ENCODE measurements around the gene DLX1. TPM values are rescaled to one million over a fixed set of nuclear protein-coding genes. Genes with fewer than 3 reads are reported as not detected.

DLX1 gene
- polyA plus RNA-seq, 3 donors = 0.05 TPM; not detected in 2

DNA sequence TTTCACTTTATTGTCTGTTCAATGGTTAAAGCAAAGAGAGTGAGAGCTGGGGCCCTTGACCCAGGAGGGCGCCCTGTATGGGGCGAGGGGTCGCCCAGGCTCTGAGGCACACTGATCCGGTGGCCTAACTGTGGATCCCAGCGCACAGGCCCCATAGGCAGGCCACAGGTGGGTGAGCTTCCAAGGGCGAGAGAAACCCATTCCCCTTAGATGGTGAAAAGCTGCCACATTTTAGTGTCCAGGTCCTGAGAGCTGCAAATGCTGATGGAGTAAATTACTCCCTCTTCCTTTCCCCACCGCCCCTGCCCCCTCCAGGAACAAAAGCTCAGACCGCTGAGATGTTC, 23.3 kb downstream of the DLX1 start:
- Mint-ChIP-seq H3K9me3 (peaks cover 0 to 36% (median 27%) of the 10 kb centered on the region in 7 donors), H3K36me3 (peaks cover 11 to 13% of the 10 kb centered on the region in 2 donors), H3K4me1 (peaks cover 51% of the 10 kb centered on the region), H3K4me3 (peak overlapping the region in 1 of 2 donors; percentile 95), H3K27me3 (ENCODE audit: low read depth in 3 of 3) (peaks cover 66 to 80% (median 72%) of the 10 kb centered on the region in 3 donors), H3K27ac (peak overlapping the region in 1 of 7 donors; percentile 20)
- H2AFZ ChIP-seq (ENCODE audit: insufficient read depth, low read depth, low read length, poor library complexity, severe bottlenecking) = peak overlapping the region; percentile 24
- H3K4me1 ChIP-seq (ENCODE audit: control insufficient read depth in 1 of 2, insufficient read depth in 2 of 2, low read length in 2 of 2) = peaks cover 41 to 42% of the 10 kb centered on the region in 2 donors
- no peaks in the 10 kb centered on the region for H3K36me3 ChIP-seq (replicated peaks in 1 of 2; ENCODE audit: control insufficient read depth in 1 of 2, insufficient read depth in 2 of 2, low read length in 2 of 2)
- no peak for DNase-seq
- no peak overlapping the region for H3K27ac ChIP-seq (ENCODE audit: low read depth in 1 of 2, low read length in 2 of 2)
- H4K20me1 ChIP-seq (ENCODE audit: insufficient read depth, low read length) = no peaks in the 10 kb centered on the region
- H3K79me2 ChIP-seq (ENCODE audit: insufficient read depth, low read length) = no peaks in the 10 kb centered on the region
- peak overlapping the region; percentile 58 for H3K4me2 ChIP-seq (replicated peaks; ENCODE audit: extremely low read depth, low read length, poor library complexity, severe bottlenecking)
- TF ChIP-seq, protein P1, sequence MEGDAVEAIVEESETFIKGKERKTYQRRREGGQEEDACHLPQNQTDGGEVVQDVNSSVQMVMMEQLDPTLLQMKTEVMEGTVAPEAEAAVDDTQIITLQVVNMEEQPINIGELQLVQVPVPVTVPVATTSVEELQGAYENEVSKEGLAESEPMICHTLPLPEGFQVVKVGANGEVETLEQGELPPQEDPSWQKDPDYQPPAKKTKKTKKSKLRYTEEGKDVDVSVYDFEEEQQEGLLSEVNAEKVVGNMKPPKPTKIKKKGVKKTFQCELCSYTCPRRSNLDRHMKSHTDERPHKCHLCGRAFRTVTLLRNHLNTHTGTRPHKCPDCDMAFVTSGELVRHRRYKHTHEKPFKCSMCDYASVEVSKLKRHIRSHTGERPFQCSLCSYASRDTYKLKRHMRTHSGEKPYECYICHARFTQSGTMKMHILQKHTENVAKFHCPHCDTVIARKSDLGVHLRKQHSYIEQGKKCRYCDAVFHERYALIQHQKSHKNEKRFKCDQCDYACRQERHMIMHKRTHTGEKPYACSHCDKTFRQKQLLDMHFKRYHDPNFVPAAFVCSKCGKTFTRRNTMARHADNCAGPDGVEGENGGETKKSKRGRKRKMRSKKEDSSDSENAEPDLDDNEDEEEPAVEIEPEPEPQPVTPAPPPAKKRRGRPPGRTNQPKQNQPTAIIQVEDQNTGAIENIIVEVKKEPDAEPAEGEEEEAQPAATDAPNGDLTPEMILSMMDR (IDR thresholded peaks at IDR 0.05) = no peak
- no peak overlapping the region for H3K9ac ChIP-seq (ENCODE audit: insufficient read depth, low read length, poor library complexity, severe bottlenecking)
- peaks cover 58 to 84% of the 10 kb centered on the region in 2 donors for H3K27me3 ChIP-seq (ENCODE audit: control insufficient read depth in 2 of 2, insufficient read depth in 2 of 2, low read length in 2 of 2)
- no CpG with 5 or more reads among the region's 8 CpGs for WGBS (ENCODE audit: insufficient coverage)
- H3K4me3 ChIP-seq (replicated peaks in 1 of 3; ENCODE audit: low read depth in 2 of 3, low read length in 3 of 3) = no peak overlapping the region
- H3K9me3 ChIP-seq (replicated peaks in 1 of 2; ENCODE audit: control insufficient read depth in 1 of 2, insufficient read depth in 1 of 2, low read length in 2 of 2) = peaks cover 7 to 31% of the 10 kb centered on the region in 2 donors
- intact Hi-C loops (cut with micrococcal nuclease) = loop anchor here (5.0 to 10.0 kb wide), 2 partner anchors 406 to 534 kb away; no protein-coding TSS in a partner anchor

DNA sequence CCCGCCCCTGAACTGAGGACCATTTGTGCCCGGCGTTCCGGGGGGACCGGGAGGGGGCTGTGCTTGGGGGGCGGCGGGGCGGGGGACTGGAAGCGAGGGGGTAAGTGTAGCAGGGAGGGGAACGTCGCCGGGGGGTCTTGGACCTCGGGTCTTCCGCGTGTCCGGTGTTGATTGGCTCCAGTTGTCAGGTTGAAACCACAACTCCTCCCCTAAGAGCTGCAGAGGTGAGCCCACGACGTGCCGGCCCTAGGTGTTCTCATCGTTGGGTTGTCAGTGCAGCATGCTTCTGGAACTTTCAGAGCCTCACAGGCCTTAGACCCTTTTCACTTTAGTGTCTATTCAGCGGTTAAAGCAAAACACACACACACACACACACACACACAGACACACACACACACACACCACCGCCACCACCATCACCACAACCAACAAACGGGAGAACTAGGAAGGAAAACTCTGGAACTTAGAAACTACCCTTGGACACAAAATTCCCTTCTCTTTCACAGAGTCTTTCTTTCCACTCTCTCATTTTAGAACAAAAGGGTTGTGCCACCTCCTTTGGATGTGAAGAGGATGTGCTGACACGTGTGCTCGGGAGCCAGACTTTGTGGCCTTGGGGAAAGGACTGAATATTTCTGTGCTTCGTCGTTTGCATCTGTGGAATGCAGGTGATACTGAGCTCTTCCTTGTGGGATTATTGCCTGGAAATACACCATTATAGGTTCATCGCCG, 24.1 kb downstream of the DLX1 start:
- WGBS (ENCODE audit: insufficient coverage) = 21% methylated on average over 11 of the region's 29 CpGs
- H3K9me3 ChIP-seq (replicated peaks in 1 of 2; ENCODE audit: control insufficient read depth in 1 of 2, insufficient read depth in 1 of 2, low read length in 2 of 2) = peaks cover 7 to 31% of the 10 kb centered on the region in 2 donors
- Mint-ChIP-seq H3K36me3 (peaks cover 11 to 13% of the 10 kb centered on the region in 2 donors), H3K9me3 (peaks cover 0 to 32% (median 20%) of the 10 kb centered on the region in 7 donors), H3K27me3 (ENCODE audit: low read depth in 3 of 3) (peaks cover 62 to 78% (median 70%) of the 10 kb centered on the region in 3 donors), H3K4me1 (peaks cover 43% of the 10 kb centered on the region), H3K4me3 (peak overlapping the region; percentile 56 to 87), H3K27ac (peak overlapping the region in 1 of 7 donors; percentile 32)
- H3K27ac ChIP-seq (ENCODE audit: low read depth in 1 of 2, low read length in 2 of 2) = no peak overlapping the region
- no peaks in the 10 kb centered on the region for H3K36me3 ChIP-seq (replicated peaks in 1 of 2; ENCODE audit: control insufficient read depth in 1 of 2, insufficient read depth in 2 of 2, low read length in 2 of 2)
- TF ChIP-seq, protein P1 (IDR thresholded peaks at IDR 0.05) = no peak
- H2AFZ ChIP-seq (ENCODE audit: insufficient read depth, low read depth, low read length, poor library complexity, severe bottlenecking) = peak overlapping the region; percentile 54
- peak overlapping the region; percentile 52 for H3K4me2 ChIP-seq (replicated peaks; ENCODE audit: extremely low read depth, low read length, poor library complexity, severe bottlenecking)
- no peak for DNase-seq
- no peak overlapping the region for H3K9ac ChIP-seq (ENCODE audit: insufficient read depth, low read length, poor library complexity, severe bottlenecking)
- H3K4me1 ChIP-seq (ENCODE audit: control insufficient read depth in 1 of 2, insufficient read depth in 2 of 2, low read length in 2 of 2) = peaks cover 35 to 37% of the 10 kb centered on the region in 2 donors
- intact Hi-C loops (cut with micrococcal nuclease) = loop anchor here (5.0 to 10.0 kb wide), 2 partner anchors 407 to 535 kb away; no protein-coding TSS in a partner anchor
- no peaks in the 10 kb centered on the region for H4K20me1 ChIP-seq (ENCODE audit: insufficient read depth, low read length)
- no peaks in the 10 kb centered on the region for H3K79me2 ChIP-seq (ENCODE audit: insufficient read depth, low read length)
- peaks cover 53 to 77% of the 10 kb centered on the region in 2 donors for H3K27me3 ChIP-seq (ENCODE audit: control insufficient read depth in 2 of 2, insufficient read depth in 2 of 2, low read length in 2 of 2)
- peak overlapping the region in 1 of 3 experiments; percentile 39 for H3K4me3 ChIP-seq (replicated peaks in 1 of 3; ENCODE audit: low read depth in 2 of 3, low read length in 3 of 3)
